Kasumi-1 (cell line): Measurements from ENCODE around the gene CACNA2D3.

Source experiments
- DNase-seq, 2 experiments: peaks; one replicate each; lab custom pipeline; 2025; lab: John Stamatoyannopoulos, UW

The CACNA2D3 gene

GRCh38 chr3:54676087-54676486, 553.7 kb downstream of the CACNA2D3 start:
- no peak for DNase-seq

DNA sequence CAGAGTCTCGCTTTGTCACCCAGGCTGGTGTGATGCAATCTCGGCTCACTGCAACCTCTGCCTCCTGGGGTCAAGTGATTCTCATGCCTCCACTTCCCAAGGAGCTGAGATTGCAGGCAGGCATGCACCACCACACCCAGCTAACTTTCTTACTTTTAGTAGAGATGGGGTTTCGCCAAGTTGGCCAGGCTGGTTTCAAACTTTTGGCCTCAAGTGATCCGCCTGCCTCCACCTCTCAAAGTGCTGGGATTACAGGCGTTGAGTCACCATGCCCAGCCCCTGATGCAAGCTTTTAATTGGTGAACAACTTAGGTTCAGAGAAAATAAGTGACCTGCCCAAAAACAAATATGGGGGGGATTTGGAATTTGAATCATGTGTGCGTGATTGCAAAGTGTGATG, 559.4 kb downstream of the CACNA2D3 start:
- no peak for DNase-seq

DNA sequence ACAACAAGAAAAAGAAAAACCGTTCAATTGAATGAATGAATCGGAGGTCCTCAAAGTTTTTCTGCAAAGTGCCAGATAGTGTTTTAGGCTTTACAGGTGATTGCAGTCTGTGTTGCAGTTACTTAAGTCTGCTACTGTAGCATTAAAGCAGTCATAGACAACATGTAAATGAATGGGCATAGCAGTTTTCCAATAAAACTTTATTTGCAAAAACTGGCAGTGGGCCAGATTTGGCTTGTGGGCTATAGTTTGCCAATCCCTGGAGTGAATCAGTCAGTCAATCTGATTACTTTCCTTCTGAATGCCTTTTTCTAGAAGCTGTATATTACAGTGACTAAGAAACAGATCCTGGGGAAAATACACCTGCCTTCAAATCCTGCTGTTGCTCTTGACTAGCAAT, 562.9 kb downstream of the CACNA2D3 start:
- DNase-seq, result no peak

DNA sequence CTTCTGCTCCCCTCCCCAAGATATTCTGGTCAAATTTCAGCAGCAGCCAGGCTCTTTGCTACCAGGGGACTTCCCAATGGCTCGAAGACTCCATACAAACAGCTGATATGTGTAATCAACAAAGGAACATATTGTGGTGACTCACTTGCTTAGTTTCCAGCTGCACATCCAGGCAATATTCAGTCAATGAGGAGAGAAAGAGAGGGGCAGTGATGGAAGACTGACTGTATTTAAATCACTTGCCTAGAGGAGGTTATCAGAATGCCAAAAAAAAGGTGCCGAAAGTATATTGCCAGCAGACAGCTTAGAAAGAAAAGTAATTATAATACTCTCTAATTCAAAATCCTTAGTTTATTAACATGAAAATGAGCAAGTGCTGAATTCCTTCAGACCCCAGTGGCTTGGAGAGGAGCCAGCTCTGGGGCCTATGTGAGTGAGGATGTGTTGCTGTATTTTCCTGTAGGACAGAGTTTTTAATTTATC, 569.0 kb downstream of the CACNA2D3 start:
- no peak for DNase-seq

- no peak for DNase-seq
These were observed 574.0 kb downstream of the CACNA2D3 start for GRCh38 chr3:54696313-54696712.

GRCh38 chr3:54698054-54698453, 575.7 kb downstream of the CACNA2D3 start:
- no peak for DNase-seq

DNA sequence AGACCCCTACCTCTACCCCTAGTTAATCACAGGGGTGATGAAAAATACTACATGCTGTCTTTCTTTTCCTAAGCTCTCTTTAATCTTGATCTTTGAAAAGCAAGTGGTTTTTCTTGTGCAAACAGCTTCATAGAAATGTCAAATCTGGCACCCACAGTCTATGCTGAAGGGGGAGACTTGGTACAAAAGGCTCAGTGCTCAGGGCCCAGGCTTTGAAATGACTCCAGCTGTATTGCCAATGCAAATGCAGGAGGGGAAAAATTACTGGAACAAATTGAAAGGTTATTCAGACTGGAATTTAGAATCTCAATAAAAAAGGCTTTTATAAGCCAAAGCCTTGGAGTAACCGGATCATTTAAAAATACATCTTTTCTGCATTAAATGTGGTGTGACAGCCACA, 581.6 kb downstream of the CACNA2D3 start:
- no peak for DNase-seq

- no peak for DNase-seq
These were observed 583.4 kb downstream of the CACNA2D3 start for GRCh38 chr3:54705730-54706129.

GRCh38 chr3:54706738-54707137, 584.4 kb downstream of the CACNA2D3 start:
- DNase-seq, result no peak

GRCh38 chr3:54709785-54710184, 587.4 kb downstream of the CACNA2D3 start:
- no peak for DNase-seq

DNA sequence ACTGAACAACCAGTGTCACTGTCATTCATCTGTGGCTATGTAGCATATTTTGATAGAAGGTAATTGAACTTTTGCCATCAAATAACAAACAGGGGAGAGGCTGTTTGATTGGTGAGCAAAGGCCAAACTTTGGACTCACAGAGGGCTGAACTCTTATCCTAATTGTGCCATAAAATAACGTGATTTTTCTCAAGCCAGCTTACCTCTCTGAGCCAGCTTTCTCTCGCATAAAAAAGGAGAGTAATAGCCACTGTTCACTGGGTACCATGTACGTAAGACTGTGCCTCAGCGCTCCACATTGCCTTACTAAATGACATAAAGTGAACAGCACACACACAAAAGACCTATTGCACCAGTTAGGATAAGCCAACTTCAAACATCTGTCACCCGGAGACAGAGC, 588.6 kb downstream of the CACNA2D3 start:
- DNase-seq, result no peak

DNA sequence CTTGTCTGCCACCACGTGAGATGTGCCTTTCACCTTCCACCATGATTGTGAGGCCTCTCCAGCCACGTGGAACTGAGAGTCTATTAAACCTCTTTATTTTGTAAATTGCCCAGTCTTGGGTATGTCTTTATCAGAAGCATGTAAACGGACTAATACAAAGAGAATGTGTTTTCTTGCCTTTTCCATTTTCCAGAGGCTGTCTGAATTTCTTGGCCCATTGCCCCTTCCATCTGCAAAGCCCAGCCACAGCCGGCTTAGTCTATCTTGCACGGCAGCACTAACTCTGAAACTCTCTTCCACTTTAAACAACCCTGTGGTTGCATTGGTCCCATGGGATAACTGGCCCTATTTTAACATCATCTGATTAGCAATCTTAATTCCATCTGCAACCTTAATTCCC, 590.2 kb downstream of the CACNA2D3 start:
- no peak for DNase-seq

- no peak for DNase-seq
These were observed 590.7 kb downstream of the CACNA2D3 start for GRCh38 chr3:54713031-54713430.

GRCh38 chr3:54713455-54713854, 591.1 kb downstream of the CACNA2D3 start:
- no peak for DNase-seq

DNA sequence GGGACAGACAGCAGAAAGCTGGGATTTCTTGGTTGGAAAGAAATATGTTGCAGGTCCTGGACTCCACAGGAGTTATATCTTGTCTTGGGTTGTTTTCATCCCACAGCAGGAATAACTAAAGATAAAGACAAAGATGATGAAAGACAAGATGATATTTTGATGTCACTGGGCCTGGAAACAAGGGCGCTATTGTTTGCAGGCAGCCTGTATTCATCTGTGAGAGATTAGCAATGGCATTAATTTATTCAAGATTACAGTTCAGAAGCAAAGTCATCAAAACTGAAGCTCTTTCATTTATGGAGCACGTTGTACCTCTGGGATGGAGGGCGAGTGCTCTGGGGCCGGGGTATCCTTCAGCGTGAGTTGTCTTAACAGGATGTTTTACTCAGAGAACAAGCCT, 591.7 kb downstream of the CACNA2D3 start:
- DNase-seq, result no peak

DNA sequence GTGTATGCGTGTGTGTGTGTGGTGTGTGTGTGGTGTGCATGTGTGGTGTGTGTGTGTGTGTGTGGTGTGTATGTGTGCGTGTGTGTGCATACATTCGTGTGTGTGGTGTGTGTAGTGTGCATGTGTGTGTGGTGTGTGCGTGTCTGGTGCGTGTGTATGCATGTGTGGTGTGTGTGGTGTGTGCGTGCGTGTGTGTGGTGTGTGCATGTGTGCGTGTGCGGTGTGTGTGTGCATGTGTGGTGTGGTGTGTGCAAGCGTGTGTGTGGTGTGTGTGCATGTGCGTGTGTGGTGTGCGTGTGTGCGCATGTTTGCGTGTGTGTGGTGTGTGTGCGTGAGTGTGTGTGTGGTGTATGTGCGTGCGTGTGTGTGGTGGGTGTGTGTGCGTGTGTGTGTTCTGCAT, 595.2 kb downstream of the CACNA2D3 start:
- no peak for DNase-seq

- no peak for DNase-seq
These were observed 597.6 kb downstream of the CACNA2D3 start for GRCh38 chr3:54719914-54720313.

DNA sequence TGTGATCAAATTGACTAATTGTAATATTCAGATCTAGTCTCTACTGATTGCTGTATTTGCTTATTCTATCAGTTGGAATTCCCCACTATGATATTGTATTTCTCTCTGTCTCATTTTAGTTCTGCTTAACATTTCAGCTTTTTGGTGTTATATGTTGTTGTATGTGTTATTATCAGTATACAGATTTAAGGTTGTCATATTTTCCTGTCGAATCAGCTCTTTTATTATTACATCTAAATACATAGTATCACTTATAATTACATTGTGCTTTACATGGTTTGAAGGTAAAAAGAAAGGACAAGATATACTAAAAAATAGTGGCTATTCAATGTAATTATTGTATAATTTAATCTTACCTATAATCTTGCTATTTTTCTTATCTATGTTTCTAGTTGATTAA, 598.3 kb downstream of the CACNA2D3 start:
- no peak for DNase-seq

GRCh38 chr3:54731732-54732445, 609.5 kb downstream of the CACNA2D3 start:
- DNase-seq, result no peak

GRCh38 chr3:54733106-54734006, 611.0 kb downstream of the CACNA2D3 start:
- DNase-seq, result no peak

DNA sequence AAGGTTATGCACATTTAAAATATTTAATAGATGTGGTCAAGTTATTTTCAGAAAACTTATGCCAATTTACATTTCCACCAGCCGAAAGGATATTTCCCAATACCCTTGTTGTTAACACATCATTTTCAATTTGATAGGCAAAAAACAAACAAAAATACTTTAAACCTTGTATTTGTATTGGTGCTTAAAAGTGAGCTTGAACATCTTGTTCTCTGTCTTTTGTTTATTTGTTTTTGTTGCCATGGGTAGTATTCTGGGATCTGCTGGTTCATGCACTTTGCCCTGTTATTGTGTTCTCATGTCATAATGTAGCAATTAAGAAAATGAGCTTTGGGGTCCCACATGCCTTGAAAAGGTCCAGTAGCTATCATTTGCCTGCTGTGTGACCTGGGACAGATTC, 614.1 kb downstream of the CACNA2D3 start:
- DNase-seq, result no peak

DNA sequence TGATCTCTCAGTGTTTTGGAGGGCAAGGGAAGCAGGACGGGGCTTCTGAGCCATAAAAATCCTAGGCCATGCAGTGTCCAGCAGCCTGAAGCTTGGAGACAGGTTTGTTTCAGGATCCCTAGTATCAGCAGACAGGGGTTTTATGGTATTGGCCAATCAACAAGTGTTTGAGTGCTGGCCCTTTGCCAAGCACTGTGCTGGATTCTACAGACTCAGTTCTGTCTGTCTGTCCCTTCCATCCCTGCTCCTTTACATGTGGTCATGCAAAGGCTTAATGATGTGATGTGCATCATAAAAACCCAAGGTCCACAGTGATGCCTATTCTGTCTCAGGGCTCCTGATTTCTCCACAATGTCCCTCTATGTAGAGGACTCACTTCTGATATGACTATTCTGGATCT, 621.4 kb downstream of the CACNA2D3 start:
- no peak for DNase-seq

DNA sequence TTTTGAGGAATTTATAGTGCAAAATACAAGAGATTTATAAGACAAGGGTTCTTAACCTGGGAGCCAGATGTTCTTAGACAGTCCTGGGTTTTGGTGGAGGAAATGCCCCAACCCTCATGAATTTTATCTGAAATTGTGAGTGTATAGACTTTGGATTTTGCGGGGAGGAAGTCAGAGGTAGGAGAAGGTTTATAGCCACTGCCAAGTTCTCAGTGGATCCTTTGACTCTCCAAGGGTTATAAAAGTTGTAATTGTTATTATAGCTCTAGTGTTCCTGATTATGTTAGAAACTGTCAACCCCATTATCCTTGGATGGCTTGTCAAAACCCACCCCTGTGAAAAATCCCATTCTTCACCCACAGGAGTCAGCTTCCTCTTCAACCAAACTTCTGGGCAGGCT, 621.9 kb downstream of the CACNA2D3 start:
- no peak for DNase-seq
